GM21737 (cell line): ENCODE measurements around the gene THSD7A.
A peak's percentile ranks its signal among the peaks of the same experiment; 100 is the strongest.

Source experiments
- ATAC-seq: cut with Tn5 transposase; IDR thresholded peaks from one replicate; pipeline ENCODE4 v1.9.1; 2021; ENCODE audit warnings: mild to moderate bottlenecking, moderate library complexity; ENCODE audit not compliant: unreplicated experiment

Gene THSD7A

DNA sequence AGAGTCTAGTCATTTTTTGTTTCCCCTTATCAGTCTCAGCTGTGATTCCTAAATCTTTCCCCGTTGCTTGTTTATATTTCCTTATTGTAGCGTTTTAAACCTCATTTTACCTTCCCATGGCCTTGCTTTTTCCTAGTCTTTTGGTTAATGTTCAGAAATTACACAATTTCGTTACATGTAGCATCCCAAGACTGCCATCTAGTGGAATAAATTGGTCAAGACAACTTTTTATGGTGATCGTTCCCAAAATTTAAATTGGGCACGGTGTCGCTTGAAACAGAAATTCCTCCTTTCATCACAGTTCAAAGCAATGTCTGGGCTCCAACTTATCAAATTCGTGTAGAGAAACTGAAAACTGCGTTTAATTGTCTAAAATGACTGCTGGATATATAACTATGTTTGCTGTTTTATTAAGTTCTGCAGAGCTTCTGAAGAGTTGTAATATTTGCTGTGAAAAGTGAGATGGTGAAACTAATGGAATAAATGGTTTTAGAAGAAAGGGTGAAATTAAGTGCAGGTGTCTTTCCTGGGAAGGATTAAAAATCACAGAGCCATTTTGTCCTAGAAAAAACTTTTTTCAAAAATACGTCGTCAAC is 488.1 kb downstream of the THSD7A start:
- ATAC-seq = no peak

DNA sequence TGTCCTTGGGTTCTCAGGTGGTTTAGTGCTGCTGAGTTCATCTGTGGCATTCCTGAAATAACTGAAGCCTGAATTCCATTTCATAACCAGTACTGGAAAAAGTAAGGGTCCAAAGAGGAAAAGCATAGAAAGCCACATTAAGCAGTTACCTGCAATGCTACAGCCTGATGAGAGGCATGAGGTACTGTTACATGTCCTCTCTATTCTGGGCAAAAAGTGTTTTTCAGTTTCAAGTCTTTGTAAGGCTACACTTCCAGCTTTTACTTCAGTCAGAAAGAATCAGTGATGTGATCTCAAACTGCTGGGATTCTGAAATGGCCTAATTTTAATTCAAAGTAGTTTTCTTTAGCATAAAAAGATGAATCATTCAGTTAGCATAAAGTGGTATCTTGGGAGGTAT is 488.9 kb downstream of the THSD7A start:
- no peak for ATAC-seq

DNA sequence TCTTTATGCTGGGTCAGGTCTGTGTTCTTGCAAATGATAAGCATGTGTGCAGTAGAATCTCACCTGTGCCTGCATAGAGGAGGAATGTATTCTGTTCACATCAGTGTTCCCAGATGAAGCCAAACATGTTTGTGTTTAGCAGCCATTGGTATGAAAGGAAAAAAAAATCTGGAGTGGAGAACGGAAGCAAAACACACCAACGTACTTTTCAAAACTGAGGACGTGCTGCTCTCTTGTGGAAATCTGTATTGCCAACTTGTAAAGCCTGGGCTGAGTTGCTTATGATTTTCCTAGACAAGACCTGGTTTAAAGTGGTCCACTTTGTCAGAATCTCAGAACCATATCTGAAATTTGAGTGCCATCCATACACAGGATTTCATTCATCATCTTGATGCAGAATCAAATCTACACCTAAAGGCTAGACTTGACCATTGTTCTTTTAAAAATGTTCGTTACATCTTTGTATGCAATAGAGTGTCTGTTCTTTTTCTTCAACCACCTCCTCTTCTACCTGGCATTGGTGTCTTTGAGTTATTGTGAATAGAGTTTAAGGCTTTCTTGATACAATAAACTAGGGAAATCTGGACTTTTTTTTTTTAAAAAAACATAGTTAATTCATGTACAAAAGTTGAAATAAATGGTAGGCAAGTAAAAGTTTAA is 490.6 kb downstream of the THSD7A start:
- ATAC-seq = no peak

DNA sequence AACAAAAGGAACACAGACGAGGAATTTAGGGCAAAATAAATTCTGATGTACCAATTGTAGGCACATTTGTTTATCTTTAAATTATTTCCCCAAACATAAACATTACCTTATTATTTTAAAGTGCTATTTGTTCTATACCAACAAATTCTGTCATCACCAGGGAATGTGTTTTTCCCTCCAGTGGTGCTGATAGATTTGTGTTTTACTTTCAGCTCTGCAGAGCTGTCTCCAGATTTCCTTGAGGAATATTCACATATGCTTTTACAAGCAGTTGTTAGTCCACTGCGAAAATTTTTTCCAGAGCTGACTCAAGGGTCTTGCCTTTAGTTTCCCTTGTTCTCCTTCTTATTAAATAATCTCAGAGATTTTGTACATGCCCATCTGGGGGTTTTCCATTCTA is 495.6 kb downstream of the THSD7A start:
- no peak for ATAC-seq

DNA sequence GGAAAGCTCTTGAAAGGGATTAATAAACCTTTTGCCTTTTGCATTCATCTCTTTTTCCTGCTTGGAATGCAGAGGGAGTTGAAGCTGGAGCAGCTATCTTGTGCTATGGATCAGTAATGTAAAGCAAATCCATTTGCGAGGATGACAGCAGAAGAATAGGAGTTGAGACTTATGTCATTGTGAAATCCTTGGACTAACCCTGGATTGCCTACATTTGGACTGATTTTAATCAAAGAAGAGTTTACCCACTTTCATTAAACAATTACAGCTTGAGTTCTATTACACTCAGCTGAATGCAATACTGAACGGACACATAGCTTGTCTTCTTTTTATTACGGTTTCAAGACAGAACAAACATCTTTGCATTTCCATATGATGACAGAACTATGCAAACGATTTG is 496.1 kb downstream of the THSD7A start:
- no peak for ATAC-seq

DNA sequence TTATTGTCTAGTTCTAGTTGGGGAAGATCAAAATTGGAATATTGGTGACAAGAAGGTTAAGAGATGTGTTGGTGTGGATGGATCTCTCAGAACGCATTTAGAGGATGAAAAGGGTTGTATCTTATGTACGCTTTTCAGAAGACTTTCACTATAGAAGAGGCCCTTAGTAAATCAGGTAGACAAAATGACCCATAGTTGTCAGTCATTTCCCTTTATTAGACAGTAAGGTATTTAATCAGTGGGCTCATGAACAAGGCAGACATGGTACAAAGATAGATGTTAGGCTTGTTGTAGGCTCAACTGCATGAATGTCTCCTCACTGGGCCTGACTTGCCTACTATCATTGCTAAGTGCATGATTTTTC is 499.2 kb downstream of the THSD7A start:
- ATAC-seq = peak; percentile 35

DNA sequence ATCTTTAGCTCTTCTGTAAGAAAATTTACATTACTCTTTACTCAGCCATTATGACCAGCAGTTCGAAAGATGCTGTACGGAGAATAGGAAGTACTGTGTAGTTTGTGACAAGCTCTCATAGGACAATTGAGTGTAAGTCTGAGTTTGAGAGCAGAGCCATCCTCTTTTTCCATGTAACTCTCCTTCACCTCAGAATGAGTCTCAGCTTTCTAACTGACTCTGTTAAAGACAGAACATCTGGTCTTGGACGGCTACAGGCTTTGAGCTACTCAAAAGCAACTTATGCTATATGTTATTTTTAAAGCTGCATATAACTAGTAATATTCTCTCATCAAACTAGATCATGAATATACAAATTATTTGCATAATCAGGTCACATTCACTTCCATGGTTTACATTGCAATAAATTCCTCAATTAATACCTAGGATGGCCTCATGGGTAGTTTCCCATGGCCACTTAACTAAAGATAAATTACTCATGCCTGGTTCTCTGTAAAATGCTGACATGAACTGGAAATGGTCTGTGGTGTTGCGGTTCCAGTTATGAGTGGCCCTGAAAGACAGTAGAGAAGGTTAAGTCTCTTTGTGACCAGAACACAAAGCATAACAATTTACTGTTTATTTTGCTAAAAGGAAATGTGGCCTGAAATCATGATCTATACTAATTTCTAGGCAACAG is 499.7 kb downstream of the THSD7A start:
- ATAC-seq = peak; percentile 93

DNA sequence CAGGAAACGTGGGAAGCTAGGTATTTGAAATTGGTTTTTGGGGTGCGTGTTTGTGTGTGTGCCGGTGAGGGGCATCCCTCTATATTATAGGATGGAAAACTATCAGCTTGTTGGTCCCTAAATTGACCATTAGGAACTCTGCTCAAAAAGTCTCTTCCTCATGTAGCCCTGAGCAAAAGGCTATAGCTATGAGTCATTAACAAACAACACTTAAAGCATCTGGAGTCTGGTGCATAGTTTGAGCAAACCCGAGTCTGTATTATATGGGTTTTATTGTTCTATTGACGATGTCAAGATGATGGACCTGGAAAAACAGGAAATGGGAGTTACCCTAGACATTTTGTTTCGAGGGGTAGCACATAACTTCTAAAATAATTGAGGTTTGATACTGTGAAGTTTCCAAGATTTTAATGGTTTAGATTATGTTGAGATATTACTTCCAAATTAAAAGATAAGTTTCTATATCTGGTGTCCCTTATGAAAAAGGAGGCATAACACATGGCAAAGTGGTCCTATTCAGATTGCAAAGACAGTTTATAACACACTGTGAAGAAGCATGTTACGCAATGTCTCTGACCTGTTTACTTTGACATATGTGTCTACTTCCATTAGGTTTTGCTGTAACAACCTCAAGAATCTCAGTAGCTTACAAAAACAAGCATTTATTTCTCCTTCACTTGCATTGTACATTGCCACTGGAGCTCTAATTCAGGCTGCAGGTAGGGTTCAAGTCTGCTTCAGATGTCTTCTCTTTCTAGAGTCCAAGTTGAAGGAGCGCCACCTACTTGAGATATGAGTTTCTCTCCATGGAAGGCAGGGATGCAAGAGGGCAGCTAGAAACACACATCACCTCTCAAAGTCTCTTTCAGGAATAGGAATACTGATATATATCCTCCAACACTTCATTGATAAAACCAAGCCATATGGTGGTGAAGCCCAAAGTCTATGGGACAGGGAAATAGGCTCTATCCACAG is 500.6 kb downstream of the THSD7A start:
- no peak for ATAC-seq

DNA sequence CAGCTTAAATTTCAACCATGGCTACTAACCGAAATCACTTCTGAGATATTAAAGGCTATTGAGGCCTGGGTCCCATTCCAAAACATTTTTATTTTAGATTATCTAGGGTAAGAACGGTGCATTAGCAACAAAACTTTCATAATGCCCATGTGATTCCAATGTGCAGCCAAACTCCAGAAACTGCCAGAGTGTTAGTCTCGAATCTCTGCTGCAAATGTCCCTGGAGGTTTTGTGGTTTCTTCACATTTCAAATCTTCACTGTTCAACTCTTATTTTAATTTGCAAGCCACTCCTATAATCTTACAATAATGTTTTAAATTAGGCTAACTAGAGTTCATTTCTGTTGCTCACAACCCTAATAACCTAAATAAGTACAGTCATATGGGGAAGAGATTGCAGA is 501.3 kb downstream of the THSD7A start:
- no peak for ATAC-seq

DNA sequence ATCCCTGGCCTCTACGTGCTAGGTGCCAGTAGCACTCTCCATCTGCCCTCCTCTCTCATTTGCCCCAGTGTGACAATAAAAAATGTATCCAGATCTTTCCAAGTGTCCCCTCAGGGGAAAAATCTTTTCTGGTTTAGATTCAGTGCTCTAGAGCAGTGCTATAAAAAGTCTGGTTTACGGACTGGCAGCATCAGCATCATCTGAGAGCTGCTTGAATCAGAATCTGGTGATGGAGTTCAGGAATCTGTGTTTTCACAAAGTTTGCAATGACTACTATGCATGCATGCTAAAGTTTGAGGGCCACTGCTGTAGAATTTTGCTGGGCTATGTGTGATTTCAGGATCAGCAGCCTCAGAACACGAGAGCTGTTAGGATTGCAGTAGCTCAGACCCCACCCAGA is 501.8 kb downstream of the THSD7A start:
- no peak for ATAC-seq

DNA sequence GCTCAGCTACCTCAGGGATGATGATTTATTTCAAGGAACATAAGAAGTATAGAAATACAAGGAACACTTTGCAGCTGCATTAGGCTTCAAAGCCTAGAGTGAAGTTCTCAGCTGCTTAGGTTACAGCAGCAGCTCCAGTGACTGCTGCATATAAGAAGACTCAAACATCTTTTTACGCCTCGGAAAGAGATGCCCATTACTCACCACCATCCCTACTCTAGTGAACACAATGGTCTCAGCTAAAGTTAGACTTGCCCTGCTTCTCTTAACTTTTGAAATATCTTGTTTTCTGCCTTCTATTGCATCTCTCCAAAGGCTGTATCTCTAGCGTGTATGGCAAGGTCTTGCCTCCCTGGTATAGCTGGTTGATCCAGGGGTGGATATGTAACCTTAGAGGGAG is 502.4 kb downstream of the THSD7A start:
- ATAC-seq = no peak

DNA sequence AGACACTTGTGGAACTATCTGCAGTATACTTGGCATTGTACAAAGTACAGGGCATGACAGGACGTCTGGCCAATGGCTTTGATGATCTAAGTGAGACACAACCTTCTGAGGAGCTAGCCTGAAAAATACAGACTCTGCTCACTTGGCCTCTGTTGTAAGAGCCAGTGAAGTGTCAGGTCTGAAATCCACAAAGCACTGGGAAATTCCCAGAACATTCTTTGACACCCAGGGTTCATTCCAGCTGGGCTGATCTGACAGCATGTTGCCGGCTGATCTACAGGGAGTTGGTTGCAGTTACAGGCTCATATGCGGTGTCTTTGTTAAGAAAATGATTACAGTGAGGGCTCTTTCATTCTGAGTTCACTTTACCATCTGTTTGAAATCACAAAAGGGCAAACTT is 503.7 kb downstream of the THSD7A start:
- no peak for ATAC-seq

DNA sequence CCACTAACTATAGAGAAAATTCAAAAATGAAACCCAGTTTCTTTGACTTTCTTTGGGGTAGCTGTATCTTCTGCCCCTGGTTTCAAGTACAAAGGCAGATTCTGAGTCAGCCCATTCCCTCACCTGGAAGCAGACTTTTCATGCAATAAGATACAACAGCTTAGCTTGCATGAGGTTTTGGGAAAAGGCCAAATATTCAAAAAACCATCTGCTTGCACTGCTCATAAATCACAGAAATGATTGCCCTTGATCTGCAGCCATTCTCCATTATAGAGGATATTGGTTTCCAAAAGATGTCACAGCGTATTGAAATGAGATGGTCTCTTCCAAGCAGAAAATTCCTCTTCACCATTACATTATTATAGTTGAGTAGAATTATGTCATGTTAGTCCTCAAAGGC is 504.4 kb downstream of the THSD7A start:
- no peak for ATAC-seq
